Panc1 (cell line): ENCODE results near the gene PRAMEF2. TPM values are rescaled to one million over a fixed set of nuclear protein-coding genes. Genes with fewer than 3 reads are reported as not detected.
"Not testable (repeated sequence)": the region's sequence is repeated elsewhere in the genome, so short reads cannot be mapped to it uniquely, and the experiment has no call there.

Source experiments
- ATAC-seq: fragments of 200-7000 bp; cut with Tn5 transposase; 2 replicates; pipeline ENCODE4 v1.9.1; 2020; ENCODE audit warnings: mild to moderate bottlenecking, moderate library complexity
- BruUV-seq: library from RNA; stranded (reverse); fragments of 400-500 nt; replicated peaks from 2 replicates; lab custom pipeline; 2021; lab: Mats Ljungman, UMichigan
- CTCF ChIA-PET: fragments of 300-600 bp; sonication (Branson Sonifier 250); formaldehyde crosslinking; loops from one replicate; lab custom pipeline; 2022; ENCODE audit warnings: antibody characterized with exemption; lab: Charles Lee
- POLR2A ChIA-PET: fragments of 300-600 bp; sonication (Branson Sonifier 250); formaldehyde crosslinking; loops from one replicate; lab custom pipeline; 2022; ENCODE audit warnings: antibody characterized with exemption; lab: Charles Lee
- DNase-seq: peaks from one replicate; pipeline ENCODE4 v3.0.0-alpha.2; 2010; ENCODE audit warnings: low read depth, low spot score
- H3K27ac ChIP-seq: 2 replicates; pipeline ENCODE4 v1.5.1; 2011; ENCODE audit warnings: mild to moderate bottlenecking, low read length, inconsistent platforms
- H3K27me3 ChIP-seq: fragments of 200-500 bp; sonication (Bioruptor generic); 2 replicates; pipeline ENCODE4 v1.6.0; 2014; ENCODE audit warnings: low read length, inconsistent platforms; ENCODE audit not compliant: control insufficient read depth, insufficient read depth
- H3K36me3 ChIP-seq: fragments of 200-500 bp; sonication (Bioruptor generic); 2 replicates; pipeline ENCODE4 v1.5.1; 2014; ENCODE audit warnings: inconsistent platforms, mild to moderate bottlenecking, low read length, moderate library complexity; ENCODE audit not compliant: control insufficient read depth, insufficient read depth
- H3K4me1 ChIP-seq: 2 replicates; pipeline ENCODE4 v1.5.1; 2011; ENCODE audit warnings: inconsistent platforms, mild to moderate bottlenecking, low read length, moderate library complexity; ENCODE audit not compliant: control insufficient read depth, insufficient read depth
- H3K4me3 ChIP-seq, 2 experiments: 2 replicates each; pipeline ENCODE4 v1.5.1; 2011 to 2012; ENCODE audit warnings: low read depth in 2 of 2, low read length in 2 of 2, mild to moderate bottlenecking in 2 of 2, inconsistent platforms in 1 of 2, moderate library complexity in 1 of 2
- H3K9me3 ChIP-seq: fragments of 200-500 bp; sonication (Bioruptor generic); 2 replicates; pipeline ENCODE4 v1.5.1; 2014; ENCODE audit warnings: low read depth, mild to moderate bottlenecking, inconsistent platforms, low read length, moderate library complexity; ENCODE audit not compliant: control insufficient read depth, insufficient read depth
- CTCF ChIP-seq: fragments of 450-650 bp; IDR thresholded peaks from 2 replicates; pipeline ENCODE4 v1.5.1; 2017; ENCODE audit warnings: mild to moderate bottlenecking
- POLR2AphosphoS5 ChIP-seq: IDR thresholded peaks from 2 replicates; pipeline ENCODE4 v1.6.1; 2012; ENCODE audit warnings: mild to moderate bottlenecking, low read depth, low read length, moderate library complexity
- in situ Hi-C: cut with HindIII; loops from 2 replicates; pipeline ENCODE4 v1.10.0; 2016; ENCODE audit warnings: low sequenced_read_pairs, low pct_unique_long_range_greater_than_20kb
- intact Hi-C: fragments of 100-400 bp; cut with micrococcal nuclease; formaldehyde crosslinking; loops from one replicate; pipeline ENCODE4 v1.10.0; 2022; ENCODE audit not compliant: unreplicated experiment
- total RNA-seq: library from RNA; stranded (reverse); gene quantifications from one replicate; pipeline ENCODE4 v1.2.1, GENCODE V29; 2021; ENCODE audit not compliant: unreplicated experiment

PRAMEF2 gene
- total RNA-seq, 1 experiment from 2014 or later = not detected

GRCh38 chr1:12851779-12852178 lies 5.1 kb upstream of the PRAMEF2 start:
- Histone ChIP-seq H3K4me3 (no peak overlapping the region), H3K9me3 (no peaks in the 10 kb centered on the region; the same call in 1 of the 2 replicates), H3K4me1 (no peaks in the 10 kb centered on the region), H3K36me3 (no peaks in the 10 kb centered on the region), H3K27me3 (no peaks in the 10 kb centered on the region), H3K27ac (no peak overlapping the region)
- intact Hi-C loops (no loop called here), in situ Hi-C loops (no loop called here)
- POLR2A ChIA-PET = no interaction called here
- DNase-seq = peak; percentile 41
- TF ChIP-seq POLR2AphosphoS5 = no peak
- TF ChIP-seq CTCF = no peak
- BruUV-seq = no TSS peak
- CTCF ChIA-PET = no interaction called here
- ATAC-seq = peak; percentile 53; the same call in 1 of the 2 replicates

DNA sequence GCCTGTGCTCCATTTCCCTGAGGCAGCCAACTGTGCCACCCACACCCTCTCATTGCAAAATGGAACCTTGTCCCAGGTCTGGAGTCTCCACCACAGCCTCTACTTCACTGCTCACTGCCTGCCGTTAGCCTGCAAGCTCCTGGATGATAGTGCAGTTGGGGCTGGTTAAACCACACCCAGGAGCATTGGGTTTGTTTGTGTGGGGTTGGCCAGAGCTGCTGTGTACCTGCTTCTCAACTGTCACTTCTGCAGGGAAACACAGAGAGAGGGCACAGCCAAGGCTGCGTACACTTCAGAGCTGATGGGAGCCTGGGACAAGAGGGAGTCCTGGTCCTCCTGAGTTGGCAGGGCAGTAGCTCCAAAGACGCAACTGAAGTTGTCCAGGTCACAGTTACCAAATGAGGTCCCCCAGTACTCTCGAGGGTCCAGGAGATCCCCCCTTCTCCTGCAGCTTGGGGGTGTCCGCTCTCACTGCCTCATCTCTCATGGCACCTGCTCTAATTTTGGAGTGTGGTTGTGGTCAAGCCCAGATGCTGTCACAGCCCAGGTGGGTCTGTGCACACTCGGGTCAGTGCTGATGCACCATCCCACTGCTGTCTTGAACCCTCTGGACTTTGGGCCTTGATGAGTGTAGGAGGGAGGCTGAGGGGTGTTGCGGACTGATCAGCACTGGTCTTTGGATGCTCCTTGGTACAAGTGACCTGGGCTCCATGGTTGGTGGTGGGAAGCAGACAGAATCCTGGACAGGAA lies 6.4 kb downstream of the PRAMEF2 start:
- CTCF ChIA-PET, H3K4me3 ChIP-seq, intact Hi-C loops, in situ Hi-C loops, H3K27me3 ChIP-seq, H3K36me3 ChIP-seq, DNase-seq, H3K27ac ChIP-seq, BruUV-seq, H3K4me1 ChIP-seq, H3K9me3 ChIP-seq, ATAC-seq, POLR2A ChIA-PET: not testable (repeated sequence)

DNA sequence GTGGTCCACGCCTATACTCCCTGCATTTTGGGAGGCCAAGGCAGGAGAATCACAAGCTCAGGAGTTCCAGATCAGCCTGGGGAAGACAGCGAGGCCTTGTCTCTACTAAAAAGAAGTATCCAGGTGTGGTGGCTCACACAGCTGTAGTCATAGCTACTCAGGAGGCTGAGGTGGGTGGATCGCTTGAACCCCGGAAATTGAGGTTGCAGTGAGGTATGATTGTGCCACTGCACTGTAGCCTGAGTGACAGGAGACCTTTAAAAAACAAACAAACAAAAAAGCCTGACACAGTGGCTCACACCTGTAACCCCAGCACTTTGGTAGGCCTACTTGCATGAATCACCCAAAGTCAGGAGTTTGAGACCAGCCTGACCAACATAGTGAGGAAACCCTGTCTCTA lies 21.6 kb downstream of the PRAMEF2 start:
- H3K4me1 ChIP-seq, in situ Hi-C loops, POLR2A ChIA-PET, intact Hi-C loops, H3K27ac ChIP-seq, BruUV-seq, H3K36me3 ChIP-seq, H3K9me3 ChIP-seq, ATAC-seq, DNase-seq, H3K4me3 ChIP-seq, H3K27me3 ChIP-seq, CTCF ChIA-PET: not testable (repeated sequence)

DNA sequence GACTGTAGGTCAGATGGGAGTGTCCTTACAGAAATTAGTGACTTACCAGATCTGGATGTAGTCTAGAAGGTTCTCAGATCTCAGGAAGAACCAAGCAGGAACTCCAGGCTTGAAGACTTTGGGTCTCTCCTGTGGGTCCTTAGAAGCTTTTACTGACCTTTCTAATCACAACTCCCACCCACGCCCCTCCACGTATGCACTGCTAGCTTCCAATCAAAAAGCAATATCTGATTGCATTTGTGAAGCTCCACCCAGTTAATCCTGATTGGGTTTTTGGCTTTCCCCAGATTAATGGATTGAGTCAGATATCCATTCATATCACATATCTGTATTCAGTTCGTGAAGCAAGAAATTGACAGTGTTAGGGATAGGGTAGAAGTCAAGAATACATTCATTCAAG lies 29.2 kb downstream of the PRAMEF2 start, which contains the start of gene PRAMEF4:
Gene PRAMEF4 (minus strand): TSS at position 101 of the 400 bp plus-strand sequence. CDS start 2,807 bp downstream, outside the sequence.
- ATAC-seq, in situ Hi-C loops, BruUV-seq, H3K27ac ChIP-seq, CTCF ChIA-PET, DNase-seq, POLR2A ChIA-PET, H3K27me3 ChIP-seq, H3K36me3 ChIP-seq, H3K4me3 ChIP-seq, H3K9me3 ChIP-seq, intact Hi-C loops, H3K4me1 ChIP-seq: not testable (repeated sequence)

DNA sequence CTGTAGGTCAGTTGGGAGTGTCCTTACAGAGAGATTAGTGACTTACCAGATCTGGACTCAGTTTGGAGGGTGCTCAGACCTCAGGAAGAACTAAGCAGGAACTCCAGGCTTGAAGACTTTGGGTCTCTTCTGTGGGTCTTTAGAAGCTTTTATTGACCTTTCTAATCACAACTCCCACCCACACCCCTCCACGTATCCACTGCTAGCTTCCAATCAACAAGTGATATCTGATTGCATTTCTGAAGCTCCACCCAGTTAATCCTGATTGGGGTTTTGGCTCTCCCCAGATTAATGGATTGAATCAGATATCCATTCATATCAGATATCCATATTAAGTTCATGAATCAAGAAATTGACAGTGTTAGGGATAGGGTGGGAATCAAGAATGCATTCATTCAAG lies 41.3 kb downstream of the PRAMEF2 start, which contains the start of gene PRAMEF10:
Gene PRAMEF10 (minus strand): TSS at position 101 of the 400 bp plus-strand sequence. CDS start 2,423 bp downstream, outside the sequence.
- intact Hi-C loops, POLR2A ChIA-PET, H3K27me3 ChIP-seq, DNase-seq, H3K27ac ChIP-seq, H3K4me3 ChIP-seq, H3K4me1 ChIP-seq, H3K36me3 ChIP-seq, H3K9me3 ChIP-seq, BruUV-seq, in situ Hi-C loops, CTCF ChIA-PET, ATAC-seq: not testable (repeated sequence)

GRCh38 chr1:12899186-12899585 lies 42.3 kb downstream of the PRAMEF2 start:
- CTCF ChIA-PET, BruUV-seq: not testable (repeated sequence)

More at GRCh38 chr1:12899186-12899585, 42.3 kb downstream of the PRAMEF2 start:
- H3K36me3 ChIP-seq, H3K9me3 ChIP-seq, intact Hi-C loops, in situ Hi-C loops, H3K27ac ChIP-seq, DNase-seq, H3K4me3 ChIP-seq, ATAC-seq, H3K4me1 ChIP-seq, H3K27me3 ChIP-seq, POLR2A ChIA-PET: not testable (repeated sequence)
